HFFc6 (cell line): ENCODE data around the gene RMRP. TPM values are rescaled to one million over a fixed set of nuclear protein-coding genes. Genes with fewer than 3 reads are reported as not detected.
"Not testable (repeated sequence)": the region's sequence is repeated elsewhere in the genome, so short reads cannot be mapped to it uniquely, and the experiment has no call there.

Experiments used
- DNase-seq: peaks from one replicate; pipeline ENCODE4 v3.0.0-alpha.2; 2018
- H3K27ac Mint-ChIP-seq: 2 replicates; pipeline ENCODE4 v1.8.0; 2020; ENCODE audit warnings: mild to moderate bottlenecking, mixed read lengths
- H3K27me3 Mint-ChIP-seq: 2 replicates; pipeline ENCODE4 v1.8.0; 2021; ENCODE audit warnings: mild to moderate bottlenecking, moderate library complexity, mixed read lengths; ENCODE audit not compliant: insufficient read depth
- H3K36me3 Mint-ChIP-seq: 2 replicates; pipeline ENCODE4 v1.8.0; 2021; ENCODE audit warnings: low read depth, mixed read lengths
- H3K4me1 Mint-ChIP-seq: 2 replicates; pipeline ENCODE4 v1.8.0; 2020; ENCODE audit warnings: low read depth, mixed read lengths
- H3K4me3 Mint-ChIP-seq: 2 replicates; pipeline ENCODE4 v1.8.0; 2020; ENCODE audit warnings: mild to moderate bottlenecking, moderate library complexity, mixed read lengths
- H3K9me3 Mint-ChIP-seq: 2 replicates; pipeline ENCODE4 v1.8.0; 2020; ENCODE audit warnings: mild to moderate bottlenecking, mixed read lengths
- total RNA-seq, 6 experiments: library from RNA; stranded (reverse); fragmentation: NEBNext Ultra II Directional; extraction: Animal tissue kit (Norgen Biotek cat#: 25700); gene quantifications; 2 replicates in 1 of 6; 3 replicates in 5 of 6; pipeline ENCODE4 v1.2.3, GENCODE V29; 2021
- TF ChIP-seq, protein P1 (sequence below): fragments of 200-600 bp; sonication (generic); IDR thresholded peaks from 2 replicates; pipeline ENCODE4 v1.5.0; 2021; ENCODE audit warnings: antibody characterized with exemption, mild to moderate bottlenecking

RMRP gene
- total RNA-seq, 6 experiments from 2014 or later, result 9,197 to 39,404 (median 23,537) TPM

DNA sequence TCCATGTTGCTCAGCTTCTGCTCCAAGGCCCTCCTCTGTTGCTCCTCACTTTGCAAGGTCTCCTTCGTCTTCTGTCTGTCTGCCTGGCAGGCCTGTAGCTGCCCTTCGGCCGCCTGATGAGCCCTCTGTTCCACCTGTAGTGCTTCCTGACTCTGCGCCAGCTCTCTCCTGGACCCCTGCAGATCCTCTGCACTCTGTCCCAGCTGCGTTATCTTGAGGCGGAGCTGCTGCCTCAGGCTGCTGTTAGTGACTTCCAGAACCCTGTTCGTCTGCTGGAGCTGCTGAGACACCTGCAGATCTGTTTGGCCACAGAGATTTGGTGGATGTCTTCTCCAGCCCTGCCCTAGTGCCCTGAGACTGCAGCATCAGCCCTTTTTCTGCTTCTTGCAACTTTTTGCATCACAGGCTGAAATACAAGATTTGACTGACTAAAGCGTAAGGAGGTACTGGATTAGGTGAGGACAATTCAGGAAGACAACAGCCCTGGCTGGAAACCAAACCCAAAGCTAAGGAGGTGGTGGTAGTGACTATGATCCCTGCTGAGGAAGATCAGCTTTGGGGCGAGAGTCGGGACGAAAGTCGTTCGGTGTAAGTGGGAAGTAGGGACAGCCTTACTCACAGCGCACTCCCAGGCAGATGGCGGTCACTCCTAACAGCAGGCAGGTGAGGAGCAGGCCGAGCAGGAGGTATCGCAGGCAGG lies 41.7 kb downstream of the RMRP start:
- H3K27ac Mint-ChIP-seq, result no peak overlapping the region
- no peaks in the 10 kb centered on the region; the same call in 1 of the 2 replicates for H3K36me3 Mint-ChIP-seq
- peaks cover 34% of the 10 kb centered on the region for H3K27me3 Mint-ChIP-seq
- no peaks in the 10 kb centered on the region for H3K4me1 Mint-ChIP-seq
- no peak overlapping the region for H3K4me3 Mint-ChIP-seq
- TF ChIP-seq, protein P1, sequence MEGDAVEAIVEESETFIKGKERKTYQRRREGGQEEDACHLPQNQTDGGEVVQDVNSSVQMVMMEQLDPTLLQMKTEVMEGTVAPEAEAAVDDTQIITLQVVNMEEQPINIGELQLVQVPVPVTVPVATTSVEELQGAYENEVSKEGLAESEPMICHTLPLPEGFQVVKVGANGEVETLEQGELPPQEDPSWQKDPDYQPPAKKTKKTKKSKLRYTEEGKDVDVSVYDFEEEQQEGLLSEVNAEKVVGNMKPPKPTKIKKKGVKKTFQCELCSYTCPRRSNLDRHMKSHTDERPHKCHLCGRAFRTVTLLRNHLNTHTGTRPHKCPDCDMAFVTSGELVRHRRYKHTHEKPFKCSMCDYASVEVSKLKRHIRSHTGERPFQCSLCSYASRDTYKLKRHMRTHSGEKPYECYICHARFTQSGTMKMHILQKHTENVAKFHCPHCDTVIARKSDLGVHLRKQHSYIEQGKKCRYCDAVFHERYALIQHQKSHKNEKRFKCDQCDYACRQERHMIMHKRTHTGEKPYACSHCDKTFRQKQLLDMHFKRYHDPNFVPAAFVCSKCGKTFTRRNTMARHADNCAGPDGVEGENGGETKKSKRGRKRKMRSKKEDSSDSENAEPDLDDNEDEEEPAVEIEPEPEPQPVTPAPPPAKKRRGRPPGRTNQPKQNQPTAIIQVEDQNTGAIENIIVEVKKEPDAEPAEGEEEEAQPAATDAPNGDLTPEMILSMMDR, result no peak
- no peaks in the 10 kb centered on the region for H3K9me3 Mint-ChIP-seq
- no peak for DNase-seq

DNA sequence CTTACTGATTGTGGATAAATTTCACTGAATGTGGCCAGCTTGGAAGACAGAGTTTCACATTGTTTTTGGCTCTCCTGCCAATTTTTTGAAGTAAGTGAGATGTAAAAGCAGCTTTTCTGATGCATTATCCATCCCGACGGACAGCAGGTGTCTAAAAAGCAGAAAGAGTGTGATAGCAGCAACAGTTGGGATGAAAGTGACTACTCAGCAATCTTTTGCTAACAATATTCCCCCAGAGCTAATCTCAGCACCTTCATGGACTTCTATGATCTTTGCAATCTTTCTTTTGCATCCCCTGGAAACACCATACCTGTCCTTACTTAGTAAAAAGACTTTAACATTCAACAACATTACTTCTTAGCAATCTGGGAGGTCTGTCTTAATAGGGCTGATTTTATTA lies 45.0 kb downstream of the RMRP start:
- TF ChIP-seq, protein P1, result no peak
- H3K9me3 Mint-ChIP-seq, result no peaks in the 10 kb centered on the region
- H3K4me1 Mint-ChIP-seq, result no peaks in the 10 kb centered on the region
- peaks cover 32% of the 10 kb centered on the region for H3K27me3 Mint-ChIP-seq
- H3K4me3 Mint-ChIP-seq, result no peak overlapping the region
- no peak overlapping the region for H3K27ac Mint-ChIP-seq
- H3K36me3 Mint-ChIP-seq, result no peaks in the 10 kb centered on the region; the same call in 1 of the 2 replicates
- no peak for DNase-seq

DNA sequence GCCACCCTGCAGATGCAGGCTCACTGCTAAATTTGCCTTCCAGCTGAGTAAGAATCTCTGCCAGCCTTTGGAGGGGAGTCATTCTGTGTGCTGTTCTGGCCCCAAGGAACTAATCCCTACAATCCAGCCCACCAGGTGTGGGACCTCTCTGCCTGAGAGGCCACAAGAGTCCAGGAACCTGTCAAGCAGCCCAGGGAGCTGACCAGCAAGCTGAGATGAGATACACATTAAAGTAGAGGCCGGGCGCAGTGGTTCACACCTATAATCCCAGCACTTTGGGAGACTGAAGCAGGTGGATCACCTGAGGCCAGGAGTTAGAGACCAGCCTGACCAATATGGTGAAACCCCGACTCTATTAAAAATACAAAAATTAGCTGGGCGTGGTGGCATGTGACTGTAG lies 45.8 kb downstream of the RMRP start:
- DNase-seq, H3K9me3 Mint-ChIP-seq, H3K36me3 Mint-ChIP-seq, H3K4me1 Mint-ChIP-seq, H3K4me3 Mint-ChIP-seq, H3K27ac Mint-ChIP-seq: not testable (repeated sequence)
- peaks cover 27% of the 10 kb centered on the region for H3K27me3 Mint-ChIP-seq

DNA sequence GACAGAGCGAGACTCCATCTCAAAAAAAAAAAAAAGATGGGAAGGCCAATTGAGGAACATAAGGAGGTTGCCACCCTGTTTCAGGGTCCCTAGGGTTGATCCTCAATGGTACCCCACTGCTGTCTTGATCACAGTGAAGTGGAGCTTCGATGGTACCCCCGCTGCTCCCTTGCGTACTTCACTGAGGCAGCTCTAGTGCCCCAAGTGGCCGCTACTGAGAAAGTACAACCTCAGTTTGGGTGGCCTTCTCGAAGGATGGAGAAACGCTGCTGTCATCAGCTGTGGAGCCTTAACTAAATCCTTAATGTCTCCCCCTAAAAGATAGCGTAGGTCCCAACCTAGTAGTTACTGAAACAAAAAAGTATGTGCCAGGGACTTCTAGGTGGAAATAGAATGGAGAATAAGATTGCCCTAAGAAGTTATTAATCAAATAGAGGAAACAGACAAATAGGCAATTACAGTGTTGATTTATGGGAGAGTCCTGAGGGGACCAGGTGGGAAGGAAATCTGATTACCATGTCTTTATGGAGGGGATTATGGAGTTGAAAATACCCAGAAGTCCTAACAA lies 46.5 kb downstream of the RMRP start:
- TF ChIP-seq, protein P1, result peak; percentile 76
- Mint-ChIP-seq H3K27me3 (peaks cover 21% of the 10 kb centered on the region), H3K36me3 (peaks cover 4% of the 10 kb centered on the region), H3K4me1 (peaks cover 7% of the 10 kb centered on the region), H3K27ac (no peak overlapping the region), H3K9me3 (no peaks in the 10 kb centered on the region), H3K4me3 (no peak overlapping the region)
- DNase-seq, result no peak

DNA sequence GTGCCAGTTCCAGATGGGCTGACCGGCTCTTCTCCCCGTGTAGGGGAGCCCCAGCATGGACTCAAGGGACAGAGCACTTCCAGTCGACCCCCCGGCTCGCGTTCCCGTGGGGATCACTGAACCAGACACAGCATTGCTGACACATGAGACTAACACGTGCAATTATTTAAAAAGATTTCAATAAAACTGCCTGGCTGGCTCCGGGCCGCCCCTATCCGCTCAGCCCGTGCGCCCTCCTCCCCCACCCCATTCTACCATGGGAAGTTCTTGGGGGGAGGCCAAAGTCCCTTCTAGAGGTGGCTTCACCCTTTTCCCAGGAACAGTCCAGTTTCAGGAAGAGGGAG lies 48.0 kb downstream of the RMRP start:
- Mint-ChIP-seq H3K36me3 (peaks cover 4% of the 10 kb centered on the region; the same call in 1 of the 2 replicates), H3K4me1 (peaks cover 7% of the 10 kb centered on the region)

More for the DNA sequence above, 48.0 kb downstream of the RMRP start:
- Mint-ChIP-seq H3K9me3 (no peaks in the 10 kb centered on the region), H3K4me3 (no peak overlapping the region), H3K27ac (no peak overlapping the region), H3K27me3 (peaks cover 11% of the 10 kb centered on the region)
- TF ChIP-seq, protein P1, result no peak
- DNase-seq, result no peak
